GM23338 (cell line): ENCODE data around the gene AKIP1. TPM values are rescaled to one million over a fixed set of nuclear protein-coding genes. Genes with fewer than 3 reads are reported as not detected.

Experiments
- ATAC-seq: fragments of 200-7000 bp; cut with Tn5 transposase; 3 replicates; pipeline ENCODE4 v1.9.1; 2020
- DNase-seq: peaks from one replicate; pipeline ENCODE4 v3.0.0-alpha.2; 2015; ENCODE audit warnings: low spot score
- H2AFZ ChIP-seq: fragments of 200-600 bp; sonication (generic); 2 replicates; pipeline ENCODE4 v1.8.0; 2016; ENCODE audit warnings: antibody characterized with exemption, mild to moderate bottlenecking, moderate library complexity
- H3F3A ChIP-seq: fragments of 200-600 bp; sonication (generic); replicated peaks from 2 replicates; pipeline ENCODE4 v1.8.0; 2017; ENCODE audit warnings: antibody characterized with exemption, mixed run types, low read depth
- H3K27ac ChIP-seq: fragments of 200-600 bp; sonication (generic); 2 replicates; pipeline ENCODE4 v1.6.1; 2016; ENCODE audit warnings: low read depth
- H3K27me3 ChIP-seq: fragments of 200-600 bp; sonication (generic); 2 replicates; pipeline ENCODE4 v1.8.0; 2016; ENCODE audit warnings: mild to moderate bottlenecking, mixed run types, moderate library complexity; ENCODE audit not compliant: insufficient read depth
- H3K36me3 ChIP-seq: fragments of 200-600 bp; sonication (generic); 2 replicates; pipeline ENCODE4 v1.8.0; 2016; ENCODE audit warnings: mild to moderate bottlenecking; ENCODE audit not compliant: insufficient read depth
- H3K4me1 ChIP-seq: fragments of 200-600 bp; sonication (generic); 2 replicates; pipeline ENCODE4 v1.8.0; 2016; ENCODE audit warnings: mild to moderate bottlenecking, moderate library complexity; ENCODE audit not compliant: insufficient read depth
- H3K4me2 ChIP-seq: fragments of 200-600 bp; sonication (generic); 2 replicates; pipeline ENCODE4 v1.7.1; 2017; ENCODE audit warnings: mixed run types
- H3K4me3 ChIP-seq: fragments of 200-600 bp; sonication (generic); 2 replicates; pipeline ENCODE4 v1.6.1; 2016; ENCODE audit warnings: mixed run types
- H3K79me2 ChIP-seq: fragments of 200-600 bp; sonication (generic); replicated peaks from 2 replicates; pipeline ENCODE4 v1.8.0; 2017; ENCODE audit warnings: mild to moderate bottlenecking; ENCODE audit not compliant: insufficient read depth
- H3K9me2 ChIP-seq: fragments of 200-600 bp; sonication (generic); 2 replicates; pipeline ENCODE4 v1.8.0; 2017; ENCODE audit not compliant: insufficient read depth
- H4K20me1 ChIP-seq: fragments of 200-600 bp; sonication (generic); replicated peaks from 2 replicates; pipeline ENCODE4 v1.8.0; 2017; ENCODE audit warnings: mild to moderate bottlenecking; ENCODE audit not compliant: insufficient read depth
- H3K27ac Mint-ChIP-seq: 2 replicates; pipeline ENCODE4 v1.8.0; 2020; ENCODE audit warnings: inconsistent platforms, mild to moderate bottlenecking, moderate library complexity, mixed read lengths
- H3K27me3 Mint-ChIP-seq: 3 replicates; pipeline ENCODE4 v1.8.0; 2022; ENCODE audit warnings: low read depth, mild to moderate bottlenecking, moderate library complexity, mixed read lengths, inconsistent platforms; ENCODE audit not compliant: insufficient read depth, poor library complexity
- H3K36me3 Mint-ChIP-seq: 3 replicates; pipeline ENCODE4 v1.8.0; 2021; ENCODE audit warnings: low read depth, mild to moderate bottlenecking, inconsistent platforms, moderate library complexity, mixed read lengths
- H3K4me1 Mint-ChIP-seq: 3 replicates; pipeline ENCODE4 v1.8.0; 2020; ENCODE audit warnings: mild to moderate bottlenecking, inconsistent platforms, mixed read lengths
- H3K4me3 Mint-ChIP-seq: 3 replicates; pipeline ENCODE4 v1.8.0; 2021; ENCODE audit warnings: moderate library complexity, mild to moderate bottlenecking, inconsistent platforms, mixed read lengths
- H3K9me3 Mint-ChIP-seq: 3 replicates; pipeline ENCODE4 v1.8.0; 2020; ENCODE audit warnings: moderate library complexity, mild to moderate bottlenecking, inconsistent platforms, mixed read lengths
- CREB1 ChIP-seq: fragments of 250-450 bp; sonication (Bioruptor Pico); IDR thresholded peaks from 2 replicates; pipeline ENCODE4 v1.5.0; 2020; ENCODE audit warnings: low read depth, mild to moderate bottlenecking, moderate library complexity
- CTCF ChIP-seq, 2 experiments: fragments of 200-600 bp in 1 of 2; sonication (generic) in 1 of 2; conservative IDR thresholded peaks; 2 replicates each; pipeline versions ENCODE4 v1.5.1 to v1.6.1; 2016 to 2017; ENCODE audit warnings: antibody characterized with exemption in 2 of 2, low read depth in 2 of 2, mild to moderate bottlenecking in 2 of 2, moderate library complexity in 1 of 2
- EZH2 ChIP-seq: fragments of 200-600 bp; sonication (generic); IDR thresholded peaks from one replicate; pipeline ENCODE4 v1.8.0; 2017; ENCODE audit warnings: antibody characterized with exemption, mild to moderate bottlenecking, low read depth; ENCODE audit not compliant: unreplicated experiment
- EZH2phosphoT487 ChIP-seq: fragments of 200-600 bp; sonication (generic); IDR thresholded peaks from one replicate; pipeline ENCODE4 v1.8.1; 2018; ENCODE audit warnings: antibody characterized with exemption; ENCODE audit not compliant: unreplicated experiment
- JUNB ChIP-seq: IDR thresholded peaks from one replicate; pipeline ENCODE4 v1.6.1; 2016; ENCODE audit warnings: antibody characterized with exemption; ENCODE audit not compliant: unreplicated experiment
- NANOG ChIP-seq: IDR thresholded peaks from 2 replicates; pipeline ENCODE4 v1.6.1; 2016; ENCODE audit warnings: antibody characterized with exemption, borderline replicate concordance
- POLR2AphosphoS5 ChIP-seq: IDR thresholded peaks from 2 replicates; pipeline ENCODE4 v1.6.1; 2016; ENCODE audit warnings: antibody characterized with exemption, low read depth
- STAT1 ChIP-seq: IDR thresholded peaks from one replicate; pipeline ENCODE4 v1.6.1; 2016; ENCODE audit warnings: antibody characterized with exemption; ENCODE audit not compliant: unreplicated experiment
- ZNF114 ChIP-seq: fragments of 250-450 bp; sonication (Bioruptor Pico); IDR thresholded peaks from 2 replicates; pipeline ENCODE4 v1.5.0; 2020; ENCODE audit warnings: mild to moderate bottlenecking, moderate library complexity
- ZNF331 ChIP-seq: fragments of 250-450 bp; sonication (Bioruptor Pico); IDR thresholded peaks from 2 replicates; pipeline ENCODE4 v1.5.0; 2020; ENCODE audit warnings: low read depth, mild to moderate bottlenecking, moderate library complexity
- polyA plus RNA-seq: library from polyadenylated mRNA; unstranded; fragments of >200 nt; fragmentation: Nextera tagmentation; extraction: Ambion mirVana; gene quantifications from 2 replicates; pipeline ENCODE4 v1.2.1, GENCODE V29; 2016
- total RNA-seq: library from RNA; depleted of rRNA; stranded (reverse); fragments of >200 nt; shearing (Covaris generic); gene quantifications from 2 replicates; pipeline ENCODE4 v1.2.3, GENCODE V29; 2014
- TF ChIP-seq, protein P1 (sequence below): IDR thresholded peaks from 2 replicates; pipeline ENCODE4 v1.6.1; 2016; ENCODE audit warnings: antibody characterized with exemption

Gene AKIP1
- total and polyA plus RNA-seq, 2 experiments from 2014 or later: 11.1 to 14.0 TPM

DNA sequence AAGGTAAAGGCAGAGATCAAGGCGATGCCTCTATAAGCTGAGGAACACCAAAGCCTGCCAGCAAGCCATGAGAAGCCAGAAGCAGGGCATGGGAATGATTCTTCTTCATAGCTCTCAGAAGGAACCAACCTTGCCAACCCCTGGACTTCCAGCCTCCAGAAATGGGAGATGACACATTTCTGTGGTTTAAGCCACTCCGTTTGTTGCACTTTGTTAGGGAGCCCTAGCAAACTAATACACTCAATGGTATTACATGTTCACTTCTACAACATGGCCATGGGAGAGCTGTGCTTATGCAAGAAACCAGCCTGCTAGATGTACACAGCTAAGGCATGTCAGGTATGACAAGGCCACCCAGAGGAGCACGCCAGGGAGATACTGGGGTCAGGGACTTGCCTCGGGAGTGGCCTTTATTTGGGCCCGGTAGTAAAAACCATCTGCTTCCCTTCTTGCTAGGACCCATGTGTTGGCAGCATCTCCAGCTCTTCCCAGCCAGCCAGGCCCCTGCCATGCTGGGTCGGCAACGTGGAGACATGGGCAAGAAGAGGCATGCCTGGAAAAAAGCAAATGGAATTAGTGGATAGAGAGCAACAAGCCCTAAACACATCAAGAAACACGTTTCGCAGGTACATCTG lies 18.1 kb downstream of the AKIP1 start (continued):
- TF ChIP-seq NANOG (no peak), EZH2phosphoT487 (no peak), STAT1 (no peak), JUNB (no peak), POLR2AphosphoS5 (no peak)
- TF ChIP-seq, protein P1, sequence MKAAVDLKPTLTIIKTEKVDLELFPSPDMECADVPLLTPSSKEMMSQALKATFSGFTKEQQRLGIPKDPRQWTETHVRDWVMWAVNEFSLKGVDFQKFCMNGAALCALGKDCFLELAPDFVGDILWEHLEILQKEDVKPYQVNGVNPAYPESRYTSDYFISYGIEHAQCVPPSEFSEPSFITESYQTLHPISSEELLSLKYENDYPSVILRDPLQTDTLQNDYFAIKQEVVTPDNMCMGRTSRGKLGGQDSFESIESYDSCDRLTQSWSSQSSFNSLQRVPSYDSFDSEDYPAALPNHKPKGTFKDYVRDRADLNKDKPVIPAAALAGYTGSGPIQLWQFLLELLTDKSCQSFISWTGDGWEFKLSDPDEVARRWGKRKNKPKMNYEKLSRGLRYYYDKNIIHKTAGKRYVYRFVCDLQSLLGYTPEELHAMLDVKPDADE: no peak

DNA sequence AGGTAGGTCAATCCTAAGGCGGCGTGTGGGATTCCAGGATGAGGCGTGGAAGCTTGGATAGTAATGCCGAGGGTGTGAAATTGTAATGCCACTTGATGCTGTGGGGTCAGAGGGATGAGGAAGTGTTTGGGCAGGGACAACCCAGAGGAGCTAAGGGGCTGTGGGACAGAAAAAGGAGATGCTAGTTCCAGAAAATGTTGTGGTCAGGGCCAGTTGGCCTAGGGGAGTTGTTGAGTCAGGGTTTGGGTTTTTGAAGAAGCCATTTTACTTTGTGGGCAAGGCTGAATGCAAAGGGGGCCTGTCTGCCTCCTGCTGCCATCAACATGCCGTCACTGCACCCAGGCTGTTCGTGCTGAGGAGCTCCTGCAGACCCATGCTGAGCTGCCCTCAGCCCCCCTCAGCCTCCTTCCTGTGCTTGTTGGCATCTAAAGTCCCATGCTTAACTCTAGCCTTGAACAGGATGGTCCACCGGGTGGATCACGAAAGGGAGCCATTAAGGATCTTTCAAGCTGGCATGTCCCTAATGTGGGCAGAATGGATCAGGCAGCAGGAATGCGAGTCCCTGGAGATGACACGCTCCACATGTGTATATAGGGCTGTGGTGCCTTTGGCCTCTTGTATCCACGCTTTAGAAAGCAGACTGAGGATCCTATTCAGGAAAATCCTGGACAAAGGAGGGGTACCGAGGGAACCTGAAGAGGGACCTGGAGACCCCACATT lies 19.6 kb downstream of the AKIP1 start:
- Histone ChIP-seq H3K4me2 (no peak overlapping the region), H3K9me2 (no peaks in the 10 kb centered on the region), H3K36me3 (no peaks in the 10 kb centered on the region), H4K20me1 (no peaks in the 10 kb centered on the region), H3K4me3 (no peak overlapping the region), H3K27ac (no peak overlapping the region), H3F3A (no peaks in the 10 kb centered on the region), H3K4me1 (peaks cover 5% of the 10 kb centered on the region; the same call in 1 of the 2 replicates), H3K79me2 (no peaks in the 10 kb centered on the region), H2AFZ (no peak overlapping the region), H3K27me3 (no peaks in the 10 kb centered on the region)
- Mint-ChIP-seq H3K4me3 (no peak overlapping the region), H3K27me3 (peaks cover 10% of the 10 kb centered on the region), H3K9me3 (no peaks in the 10 kb centered on the region), H3K27ac (no peak overlapping the region), H3K36me3 (no peaks in the 10 kb centered on the region), H3K4me1 (peaks cover 25% of the 10 kb centered on the region)
- ATAC-seq (no peak), DNase-seq (no peak)
- no peak for TF ChIP-seq CTCF (conservative IDR thresholded peaks at IDR 0.05; ENCODE audit: low read depth in 2 of 2)
- TF ChIP-seq ZNF114 (CRISPR knock-in tag): no peak
- no peak for TF ChIP-seq EZH2
- TF ChIP-seq, protein P1: no peak
- TF ChIP-seq CREB1 (CRISPR knock-in tag): no peak
- TF ChIP-seq POLR2AphosphoS5: no peak
- TF ChIP-seq JUNB: no peak
- no peak for TF ChIP-seq ZNF331 (CRISPR knock-in tag)
- TF ChIP-seq STAT1: no peak
- no peak for TF ChIP-seq NANOG
